Prostate gland (tissue), 2 donors: ENCODE data around the gene ADCY1. TPM values are rescaled to one million over a fixed set of nuclear protein-coding genes. Genes with fewer than 3 reads are reported as not detected.

Experiments used
- DNase-seq: peaks from one replicate; pipeline ENCODE4 v3.0.0-alpha.2; 2019; ENCODE audit warnings: low spot score
- H3K27ac ChIP-seq, 2 donors: fragments of 200-600 bp; sonication (generic); 2 replicates each; pipeline ENCODE4 v1.5.1; 2017 to 2019
- H3K27me3 ChIP-seq: fragments of 200-600 bp; sonication (generic); replicated peaks from 2 replicates; pipeline ENCODE4 v1.5.1; 2019; ENCODE audit not compliant: insufficient read depth
- H3K36me3 ChIP-seq, 2 donors: fragments of 200-600 bp; sonication (generic); 1 replicate in 1 of 2; 2 replicates in 1 of 2; pipeline versions ENCODE4 v1.5.1 to v1.8.1; 2017 to 2019
- H3K4me1 ChIP-seq: fragments of 200-600 bp; sonication (generic); replicated peaks from 2 replicates; pipeline ENCODE4 v1.5.1; 2019
- H3K4me3 ChIP-seq, 2 donors: fragments of 200-600 bp; sonication (generic); 2 replicates each; pipeline ENCODE4 v1.5.1; 2017 to 2019
- H3K9me3 ChIP-seq: fragments of 200-600 bp; sonication (generic); 2 replicates; pipeline ENCODE4 v1.5.1; 2017
- POLR2A ChIP-seq: fragments of 450-650 bp; IDR thresholded peaks from one replicate; pipeline ENCODE4 v1.6.1; 2016; ENCODE audit warnings: antibody characterized with exemption, mild to moderate bottlenecking
- POLR2AphosphoS5 ChIP-seq: sonication (generic); formaldehyde crosslinking; IDR thresholded peaks from one replicate; pipeline ENCODE4 v1.6.1; 2017; ENCODE audit warnings: antibody characterized with exemption
- WGBS: methylation state at CpG from one replicate; pipeline ENCODE4 v1.1.5; 2018; 5-methylcytosine and 5-hydroxymethylcytosine counted together
- intact Hi-C: fragments of 100-400 bp; cut with DNase I; formaldehyde crosslinking; loops from one replicate; pipeline ENCODE4 v1.14.2; 2022
- total RNA-seq, 2 donors: library from RNA; depleted of rRNA; stranded (reverse); fragments of >200 nt; gene quantifications; one replicate each; pipeline ENCODE4 v1.1.0, GENCODE V29; 2016
- TF ChIP-seq, protein P1 (sequence below), 4 experiments: fragments of 200-600 bp in 2 of 4; fragments of 450-650 bp in 2 of 4; sonication (generic) in 2 of 4; IDR thresholded peaks; 1 replicate in 3 of 4; 2 replicates in 1 of 4; pipeline ENCODE4 v1.5.1; 2016 to 2019; ENCODE audit warnings: antibody characterized with exemption in 4 of 4, mild to moderate bottlenecking in 2 of 4, moderate library complexity in 2 of 4

The ADCY1 gene
- total RNA-seq, 2 donors from 2014 or later = 4.5 to 17.0 TPM

GRCh38 chr7:45583296-45583695, 9.1 kb downstream of the ADCY1 start:
- no peaks in the 10 kb centered on the region for H3K27me3 ChIP-seq
- TF ChIP-seq, protein P1, sequence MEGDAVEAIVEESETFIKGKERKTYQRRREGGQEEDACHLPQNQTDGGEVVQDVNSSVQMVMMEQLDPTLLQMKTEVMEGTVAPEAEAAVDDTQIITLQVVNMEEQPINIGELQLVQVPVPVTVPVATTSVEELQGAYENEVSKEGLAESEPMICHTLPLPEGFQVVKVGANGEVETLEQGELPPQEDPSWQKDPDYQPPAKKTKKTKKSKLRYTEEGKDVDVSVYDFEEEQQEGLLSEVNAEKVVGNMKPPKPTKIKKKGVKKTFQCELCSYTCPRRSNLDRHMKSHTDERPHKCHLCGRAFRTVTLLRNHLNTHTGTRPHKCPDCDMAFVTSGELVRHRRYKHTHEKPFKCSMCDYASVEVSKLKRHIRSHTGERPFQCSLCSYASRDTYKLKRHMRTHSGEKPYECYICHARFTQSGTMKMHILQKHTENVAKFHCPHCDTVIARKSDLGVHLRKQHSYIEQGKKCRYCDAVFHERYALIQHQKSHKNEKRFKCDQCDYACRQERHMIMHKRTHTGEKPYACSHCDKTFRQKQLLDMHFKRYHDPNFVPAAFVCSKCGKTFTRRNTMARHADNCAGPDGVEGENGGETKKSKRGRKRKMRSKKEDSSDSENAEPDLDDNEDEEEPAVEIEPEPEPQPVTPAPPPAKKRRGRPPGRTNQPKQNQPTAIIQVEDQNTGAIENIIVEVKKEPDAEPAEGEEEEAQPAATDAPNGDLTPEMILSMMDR (IDR thresholded peaks at IDR 0.05) = no peak
- TF ChIP-seq POLR2A (no peak), POLR2AphosphoS5 (no peak)
- intact Hi-C loops = no loop called here
- no peaks in the 10 kb centered on the region for H3K4me1 ChIP-seq
- no peak overlapping the region for H3K27ac ChIP-seq
- H3K36me3 ChIP-seq = no peaks in the 10 kb centered on the region
- no peaks in the 10 kb centered on the region for H3K9me3 ChIP-seq
- H3K4me3 ChIP-seq = no peak overlapping the region
- 90% methylated on average over 2 of the region's 2 CpGs for WGBS
- DNase-seq = no peak

GRCh38 chr7:45584261-45585210, 10.4 kb downstream of the ADCY1 start:
- H3K27me3 ChIP-seq = no peaks in the 10 kb centered on the region
- TF ChIP-seq, protein P1 (IDR thresholded peaks at IDR 0.05) = no peak
- TF ChIP-seq POLR2A (no peak), POLR2AphosphoS5 (no peak)
- H3K4me1 ChIP-seq = no peaks in the 10 kb centered on the region
- intact Hi-C loops = no loop called here
- H3K27ac ChIP-seq = no peak overlapping the region
- 84% methylated on average over 16 of the region's 16 CpGs for WGBS
- no peak for DNase-seq
- H3K9me3 ChIP-seq = no peaks in the 10 kb centered on the region
- no peak overlapping the region for H3K4me3 ChIP-seq
- H3K36me3 ChIP-seq = no peaks in the 10 kb centered on the region

DNA sequence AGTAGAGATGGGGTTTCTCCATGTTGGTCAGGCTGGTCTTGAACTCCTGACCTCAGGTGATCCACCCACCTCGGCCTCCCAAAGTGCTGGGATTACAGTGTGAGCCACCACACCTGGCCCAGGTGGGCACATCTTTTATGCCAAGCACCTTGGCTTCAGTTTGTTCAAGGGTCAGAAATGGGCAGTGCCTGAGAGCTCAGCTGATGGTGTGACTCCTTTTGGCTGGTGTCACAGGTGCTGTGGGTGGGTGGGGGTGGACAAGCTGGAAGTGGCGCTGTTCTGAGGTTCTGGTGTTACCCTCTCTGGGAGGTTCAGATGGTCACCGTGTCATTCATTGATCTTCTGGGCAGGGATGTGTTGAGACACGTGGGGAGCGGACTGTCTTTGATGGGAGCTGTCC, 11.5 kb downstream of the ADCY1 start:
- H3K4me1 ChIP-seq = no peaks in the 10 kb centered on the region
- TF ChIP-seq POLR2A = no peak
- TF ChIP-seq, protein P1 (IDR thresholded peaks at IDR 0.05) = no peak
- TF ChIP-seq POLR2AphosphoS5 = no peak
- WGBS = 71% methylated on average over 5 of the region's 5 CpGs
- no peaks in the 10 kb centered on the region for H3K36me3 ChIP-seq
- intact Hi-C loops = no loop called here
- no peak for DNase-seq
- H3K9me3 ChIP-seq = no peaks in the 10 kb centered on the region
- H3K27me3 ChIP-seq = no peaks in the 10 kb centered on the region
- H3K27ac ChIP-seq = no peak overlapping the region
- no peak overlapping the region for H3K4me3 ChIP-seq

GRCh38 chr7:45586542-45587520, 12.7 kb downstream of the ADCY1 start:
- no peak overlapping the region for H3K27ac ChIP-seq
- intact Hi-C loops = no loop called here

More at GRCh38 chr7:45586542-45587520, 12.7 kb downstream of the ADCY1 start:
- Histone ChIP-seq H3K27me3 (no peaks in the 10 kb centered on the region), H3K9me3 (no peaks in the 10 kb centered on the region), H3K36me3 (no peaks in the 10 kb centered on the region), H3K4me3 (no peak overlapping the region), H3K4me1 (no peaks in the 10 kb centered on the region)
- TF ChIP-seq POLR2AphosphoS5 (no peak), POLR2A (no peak)
- TF ChIP-seq, protein P1 (IDR thresholded peaks at IDR 0.05) = no peak
- WGBS = 87% methylated on average over 12 of the region's 12 CpGs
- no peak for DNase-seq
